GM10266 (cell line): Measurements from ENCODE around the gene SYCN.

Source experiments
- DNase-seq: peaks from one replicate; pipeline ENCODE4 v3.0.0; 2012; ENCODE audit errors: extremely low spot score
- CTCF ChIP-seq: IDR thresholded peaks from 2 replicates; pipeline ENCODE4 v1.5.1; 2012; ENCODE audit warnings: mild to moderate bottlenecking, low read depth; ENCODE audit not compliant: control insufficient read depth, insufficient read depth; ENCODE audit errors: missing control alignments

The SYCN gene

GRCh38 chr19:39157275-39157996 lies 46.6 kb downstream of the SYCN start:
- TF ChIP-seq CTCF = no peak
- DNase-seq = no peak

- no peak for DNase-seq
- no peak for TF ChIP-seq CTCF
Observed at GRCh38 chr19:39156326-39157230, 47.5 kb downstream of the SYCN start.

GRCh38 chr19:39155741-39156140 lies 48.3 kb downstream of the SYCN start:
- no peak for TF ChIP-seq CTCF
- DNase-seq = no peak

- DNase-seq = no peak
- TF ChIP-seq CTCF = no peak
Observed at GRCh38 chr19:39155114-39155700, 48.9 kb downstream of the SYCN start.

GRCh38 chr19:39154629-39155100 lies 49.4 kb downstream of the SYCN start:
- no peak for DNase-seq

GRCh38 chr19:39154100-39154628 lies 49.9 kb downstream of the SYCN start:
- no peak for DNase-seq
- TF ChIP-seq CTCF = no peak

More at GRCh38 chr19:39154629-39155100, 49.4 kb downstream of the SYCN start:
- TF ChIP-seq CTCF = no peak
